GM23338 (cell line): ENCODE results near the gene GATAD2B. TPM values are rescaled to one million over a fixed set of nuclear protein-coding genes. Genes with fewer than 3 reads are reported as not detected.

ENCODE experiments used
- ATAC-seq: fragments of 200-7000 bp; cut with Tn5 transposase; 3 replicates; pipeline ENCODE4 v1.9.1; 2020
- DNase-seq: peaks from one replicate; pipeline ENCODE4 v3.0.0-alpha.2; 2015; ENCODE audit warnings: low spot score
- H2AFZ ChIP-seq: fragments of 200-600 bp; sonication (generic); 2 replicates; pipeline ENCODE4 v1.8.0; 2016; ENCODE audit warnings: antibody characterized with exemption, mild to moderate bottlenecking, moderate library complexity
- H3F3A ChIP-seq: fragments of 200-600 bp; sonication (generic); replicated peaks from 2 replicates; pipeline ENCODE4 v1.8.0; 2017; ENCODE audit warnings: antibody characterized with exemption, mixed run types, low read depth
- H3K27ac ChIP-seq: fragments of 200-600 bp; sonication (generic); 2 replicates; pipeline ENCODE4 v1.6.1; 2016; ENCODE audit warnings: low read depth
- H3K27me3 ChIP-seq: fragments of 200-600 bp; sonication (generic); 2 replicates; pipeline ENCODE4 v1.8.0; 2016; ENCODE audit warnings: mild to moderate bottlenecking, mixed run types, moderate library complexity; ENCODE audit not compliant: insufficient read depth
- H3K36me3 ChIP-seq: fragments of 200-600 bp; sonication (generic); 2 replicates; pipeline ENCODE4 v1.8.0; 2016; ENCODE audit warnings: mild to moderate bottlenecking; ENCODE audit not compliant: insufficient read depth
- H3K4me1 ChIP-seq: fragments of 200-600 bp; sonication (generic); 2 replicates; pipeline ENCODE4 v1.8.0; 2016; ENCODE audit warnings: mild to moderate bottlenecking, moderate library complexity; ENCODE audit not compliant: insufficient read depth
- H3K4me2 ChIP-seq: fragments of 200-600 bp; sonication (generic); 2 replicates; pipeline ENCODE4 v1.7.1; 2017; ENCODE audit warnings: mixed run types
- H3K4me3 ChIP-seq: fragments of 200-600 bp; sonication (generic); 2 replicates; pipeline ENCODE4 v1.6.1; 2016; ENCODE audit warnings: mixed run types
- H3K79me2 ChIP-seq: fragments of 200-600 bp; sonication (generic); replicated peaks from 2 replicates; pipeline ENCODE4 v1.8.0; 2017; ENCODE audit warnings: mild to moderate bottlenecking; ENCODE audit not compliant: insufficient read depth
- H3K9me2 ChIP-seq: fragments of 200-600 bp; sonication (generic); 2 replicates; pipeline ENCODE4 v1.8.0; 2017; ENCODE audit not compliant: insufficient read depth
- H4K20me1 ChIP-seq: fragments of 200-600 bp; sonication (generic); replicated peaks from 2 replicates; pipeline ENCODE4 v1.8.0; 2017; ENCODE audit warnings: mild to moderate bottlenecking; ENCODE audit not compliant: insufficient read depth
- H3K27ac Mint-ChIP-seq: 2 replicates; pipeline ENCODE4 v1.8.0; 2020; ENCODE audit warnings: inconsistent platforms, mild to moderate bottlenecking, moderate library complexity, mixed read lengths
- H3K27me3 Mint-ChIP-seq: 3 replicates; pipeline ENCODE4 v1.8.0; 2022; ENCODE audit warnings: low read depth, mild to moderate bottlenecking, moderate library complexity, mixed read lengths, inconsistent platforms; ENCODE audit not compliant: insufficient read depth, poor library complexity
- H3K36me3 Mint-ChIP-seq: 3 replicates; pipeline ENCODE4 v1.8.0; 2021; ENCODE audit warnings: low read depth, mild to moderate bottlenecking, inconsistent platforms, moderate library complexity, mixed read lengths
- H3K4me1 Mint-ChIP-seq: 3 replicates; pipeline ENCODE4 v1.8.0; 2020; ENCODE audit warnings: mild to moderate bottlenecking, inconsistent platforms, mixed read lengths
- H3K4me3 Mint-ChIP-seq: 3 replicates; pipeline ENCODE4 v1.8.0; 2021; ENCODE audit warnings: moderate library complexity, mild to moderate bottlenecking, inconsistent platforms, mixed read lengths
- H3K9me3 Mint-ChIP-seq: 3 replicates; pipeline ENCODE4 v1.8.0; 2020; ENCODE audit warnings: moderate library complexity, mild to moderate bottlenecking, inconsistent platforms, mixed read lengths
- CREB1 ChIP-seq: fragments of 250-450 bp; sonication (Bioruptor Pico); IDR thresholded peaks from 2 replicates; pipeline ENCODE4 v1.5.0; 2020; ENCODE audit warnings: low read depth, mild to moderate bottlenecking, moderate library complexity
- EZH2 ChIP-seq: fragments of 200-600 bp; sonication (generic); IDR thresholded peaks from one replicate; pipeline ENCODE4 v1.8.0; 2017; ENCODE audit warnings: antibody characterized with exemption, mild to moderate bottlenecking, low read depth; ENCODE audit not compliant: unreplicated experiment
- EZH2phosphoT487 ChIP-seq: fragments of 200-600 bp; sonication (generic); IDR thresholded peaks from one replicate; pipeline ENCODE4 v1.8.1; 2018; ENCODE audit warnings: antibody characterized with exemption; ENCODE audit not compliant: unreplicated experiment
- JUNB ChIP-seq: IDR thresholded peaks from one replicate; pipeline ENCODE4 v1.6.1; 2016; ENCODE audit warnings: antibody characterized with exemption; ENCODE audit not compliant: unreplicated experiment
- NANOG ChIP-seq: IDR thresholded peaks from 2 replicates; pipeline ENCODE4 v1.6.1; 2016; ENCODE audit warnings: antibody characterized with exemption, borderline replicate concordance
- POLR2AphosphoS5 ChIP-seq: IDR thresholded peaks from 2 replicates; pipeline ENCODE4 v1.6.1; 2016; ENCODE audit warnings: antibody characterized with exemption, low read depth
- REST ChIP-seq: IDR thresholded peaks from one replicate; pipeline ENCODE4 v1.6.1; 2018; ENCODE audit warnings: antibody characterized with exemption; ENCODE audit not compliant: unreplicated experiment
- STAT1 ChIP-seq: IDR thresholded peaks from one replicate; pipeline ENCODE4 v1.6.1; 2016; ENCODE audit warnings: antibody characterized with exemption; ENCODE audit not compliant: unreplicated experiment
- ZNF114 ChIP-seq: fragments of 250-450 bp; sonication (Bioruptor Pico); IDR thresholded peaks from 2 replicates; pipeline ENCODE4 v1.5.0; 2020; ENCODE audit warnings: mild to moderate bottlenecking, moderate library complexity
- ZNF462 ChIP-seq: fragments of 250-450 bp; sonication (Bioruptor Pico); IDR thresholded peaks from 2 replicates; pipeline ENCODE4 v1.5.0; 2020; ENCODE audit warnings: mild to moderate bottlenecking, moderate library complexity
- polyA plus RNA-seq: library from polyadenylated mRNA; unstranded; fragments of >200 nt; fragmentation: Nextera tagmentation; extraction: Ambion mirVana; gene quantifications from 2 replicates; pipeline ENCODE4 v1.2.1, GENCODE V29; 2016
- total RNA-seq: library from RNA; depleted of rRNA; stranded (reverse); fragments of >200 nt; shearing (Covaris generic); gene quantifications from 2 replicates; pipeline ENCODE4 v1.2.3, GENCODE V29; 2014
- TF ChIP-seq, protein P1 (sequence below), 2 experiments: fragments of 200-600 bp in 1 of 2; sonication (generic) in 1 of 2; conservative IDR thresholded peaks; 2 replicates each; pipeline versions ENCODE4 v1.5.1 to v1.6.1; 2016 to 2017; ENCODE audit warnings: antibody characterized with exemption in 2 of 2, low read depth in 2 of 2, mild to moderate bottlenecking in 2 of 2, moderate library complexity in 1 of 2

GATAD2B gene
- total and polyA plus RNA-seq, 2 experiments from 2014 or later: 5.2 to 17.8 TPM

DNA sequence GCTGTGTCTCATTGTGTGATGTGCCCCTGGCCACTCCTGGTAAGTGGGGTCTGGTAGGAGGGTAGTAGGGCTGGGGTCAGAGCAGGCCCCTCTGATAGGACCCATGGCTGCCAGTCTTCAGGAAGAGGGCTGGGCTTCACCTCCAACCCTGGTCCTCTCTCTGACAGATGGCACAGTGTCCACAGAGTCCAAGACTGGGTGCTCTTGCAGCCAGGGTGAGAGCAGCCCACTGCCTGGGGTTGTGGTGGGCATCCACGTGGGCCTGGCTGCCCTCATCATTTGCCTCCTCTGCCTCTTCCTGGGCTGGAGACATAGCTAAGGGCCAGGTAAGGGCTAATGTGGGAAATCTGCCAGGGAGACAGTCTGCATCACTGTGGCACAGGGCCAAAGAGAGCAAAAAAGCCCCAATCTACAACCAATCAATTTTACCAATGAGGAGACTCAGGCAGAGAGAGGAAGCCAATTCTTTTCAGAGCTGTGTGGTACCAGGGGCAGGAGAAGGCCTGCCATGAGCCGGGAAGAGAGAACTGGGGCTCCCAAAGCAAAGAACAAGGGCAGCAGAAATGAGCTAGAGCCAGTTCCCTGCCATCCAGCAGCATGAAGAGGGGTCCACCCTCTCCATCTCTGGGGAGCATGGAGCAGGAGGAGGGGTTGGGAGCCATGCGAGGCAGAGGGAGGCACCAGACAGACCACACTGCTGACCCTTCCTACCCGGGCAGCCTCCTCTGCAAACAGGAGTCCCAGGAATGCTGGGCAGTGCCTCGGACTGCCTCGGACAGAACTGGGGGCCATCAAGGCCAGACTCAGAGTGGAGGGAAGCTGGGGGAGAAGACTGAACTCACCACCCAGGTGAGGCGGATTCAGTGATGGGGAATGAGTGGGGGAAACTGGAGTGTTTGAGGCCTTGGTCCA is 120.7 kb downstream of the GATAD2B start (continued):
- TF ChIP-seq REST: no peak
- no peak for TF ChIP-seq POLR2AphosphoS5
- no peak for TF ChIP-seq JUNB
- TF ChIP-seq ZNF114: no peak
- no peak for TF ChIP-seq STAT1
- TF ChIP-seq EZH2: no peak
- TF ChIP-seq CREB1 (CRISPR knock-in tag): no peak
- TF ChIP-seq NANOG: no peak
- TF ChIP-seq, protein P1, sequence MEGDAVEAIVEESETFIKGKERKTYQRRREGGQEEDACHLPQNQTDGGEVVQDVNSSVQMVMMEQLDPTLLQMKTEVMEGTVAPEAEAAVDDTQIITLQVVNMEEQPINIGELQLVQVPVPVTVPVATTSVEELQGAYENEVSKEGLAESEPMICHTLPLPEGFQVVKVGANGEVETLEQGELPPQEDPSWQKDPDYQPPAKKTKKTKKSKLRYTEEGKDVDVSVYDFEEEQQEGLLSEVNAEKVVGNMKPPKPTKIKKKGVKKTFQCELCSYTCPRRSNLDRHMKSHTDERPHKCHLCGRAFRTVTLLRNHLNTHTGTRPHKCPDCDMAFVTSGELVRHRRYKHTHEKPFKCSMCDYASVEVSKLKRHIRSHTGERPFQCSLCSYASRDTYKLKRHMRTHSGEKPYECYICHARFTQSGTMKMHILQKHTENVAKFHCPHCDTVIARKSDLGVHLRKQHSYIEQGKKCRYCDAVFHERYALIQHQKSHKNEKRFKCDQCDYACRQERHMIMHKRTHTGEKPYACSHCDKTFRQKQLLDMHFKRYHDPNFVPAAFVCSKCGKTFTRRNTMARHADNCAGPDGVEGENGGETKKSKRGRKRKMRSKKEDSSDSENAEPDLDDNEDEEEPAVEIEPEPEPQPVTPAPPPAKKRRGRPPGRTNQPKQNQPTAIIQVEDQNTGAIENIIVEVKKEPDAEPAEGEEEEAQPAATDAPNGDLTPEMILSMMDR (conservative IDR thresholded peaks at IDR 0.05; ENCODE audit: low read depth in 2 of 2): no peak

GRCh38 chr1:153801028-153801625 is 121.6 kb downstream of the GATAD2B start:
- H3K36me3 ChIP-seq: no peaks in the 10 kb centered on the region
- Mint-ChIP-seq H3K27ac (no peak overlapping the region), H3K36me3 (peaks cover 5% of the 10 kb centered on the region; the same call in 1 of the 3 replicates), H3K9me3 (no peaks in the 10 kb centered on the region), H3K27me3 (peaks cover 9% of the 10 kb centered on the region), H3K4me1 (peaks cover 19% of the 10 kb centered on the region), H3K4me3 (no peak overlapping the region)
- 0 out of 2 replicates have a peak, but pooled peaks cover 5% of the 10 kb centered on the region for H3F3A ChIP-seq
- H4K20me1 ChIP-seq: 0 out of 2 replicates have a peak, but pooled peaks cover 3% of the 10 kb centered on the region
- DNase-seq (no peak), ATAC-seq (no peak)
- H3K4me3 ChIP-seq: no peak overlapping the region
- H3K9me2 ChIP-seq: no peaks in the 10 kb centered on the region
- no peak overlapping the region for H3K4me2 ChIP-seq
- no peak overlapping the region for H3K27ac ChIP-seq
- no peak overlapping the region for H2AFZ ChIP-seq
- H3K79me2 ChIP-seq: no peaks in the 10 kb centered on the region
- no peaks in the 10 kb centered on the region for H3K27me3 ChIP-seq
- H3K4me1 ChIP-seq: peaks cover 7% of the 10 kb centered on the region; the same call in 1 of the 2 replicates
- TF ChIP-seq EZH2phosphoT487 (no peak), EZH2 (no peak), ZNF462 (no peak)
